Middle frontal gyrus (tissue), 1 donor: ENCODE measurements around the gene EML4.
"Not testable (repeated sequence)": the region's sequence is repeated elsewhere in the genome, so short reads cannot be mapped to it uniquely, and the experiment has no call there.

ENCODE experiments used
- DNase-seq: peaks from one replicate; pipeline ENCODE4 v3.0.0-alpha.2; 2015; ENCODE audit warnings: low spot score; ENCODE audit errors: extremely low spot score

EML4 gene

DNA sequence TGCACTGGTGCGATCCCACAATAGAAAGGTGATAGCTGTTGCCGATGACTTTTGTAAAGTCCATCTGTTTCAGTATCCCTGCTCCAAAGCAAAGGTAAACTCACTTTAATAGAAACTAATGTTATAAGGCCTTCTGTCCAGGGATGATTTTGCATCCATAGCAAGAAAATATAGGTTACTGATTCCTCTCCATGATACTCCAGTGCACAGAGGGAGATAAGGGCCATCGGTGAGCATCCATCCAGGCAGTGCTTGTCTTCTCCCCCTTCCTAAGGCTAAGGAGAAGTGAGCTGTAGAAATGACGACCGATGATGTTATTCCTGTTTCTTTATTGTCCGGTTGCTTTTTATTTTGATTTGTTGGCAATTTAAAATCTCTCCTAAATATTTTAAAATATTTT lies 159.8 kb downstream of the EML4 start:
- DNase-seq: no peak

GRCh38 chr2:42329736-42330135 lies 160.6 kb downstream of the EML4 start:
- no peak for DNase-seq

DNA sequence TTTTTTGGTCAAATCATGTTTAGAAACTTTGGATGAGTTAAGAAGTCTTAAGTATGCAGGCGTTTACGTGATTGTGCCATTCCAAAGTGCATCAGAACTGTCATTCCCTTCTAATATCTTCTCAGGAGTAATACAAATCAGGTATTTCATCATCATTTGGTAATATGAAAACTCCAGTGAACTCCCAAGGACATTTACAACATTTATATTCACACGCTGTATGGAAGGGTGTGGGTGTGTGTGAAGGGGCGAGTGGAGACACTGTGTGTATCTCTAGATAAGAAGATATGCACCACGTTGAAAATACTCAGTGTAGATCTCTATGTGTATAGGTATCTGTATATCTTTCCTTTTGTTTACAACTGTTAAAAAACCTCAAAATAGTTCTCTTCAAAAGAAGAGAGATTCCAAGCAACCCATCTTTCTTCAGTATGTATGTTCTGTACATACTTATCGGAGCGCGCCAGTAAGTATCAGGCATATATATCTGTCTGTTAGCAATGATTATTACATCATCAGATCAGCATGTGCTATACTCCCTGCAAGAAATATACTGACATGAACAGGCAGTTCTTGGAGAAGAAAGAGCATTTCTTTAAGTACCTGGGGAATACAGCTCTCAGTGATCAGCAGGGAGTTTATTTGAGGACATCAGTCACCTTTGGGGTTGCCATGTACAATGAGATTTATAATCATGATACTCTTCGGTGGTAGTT lies 162.6 kb downstream of the EML4 start:
- DNase-seq: no peak

DNA sequence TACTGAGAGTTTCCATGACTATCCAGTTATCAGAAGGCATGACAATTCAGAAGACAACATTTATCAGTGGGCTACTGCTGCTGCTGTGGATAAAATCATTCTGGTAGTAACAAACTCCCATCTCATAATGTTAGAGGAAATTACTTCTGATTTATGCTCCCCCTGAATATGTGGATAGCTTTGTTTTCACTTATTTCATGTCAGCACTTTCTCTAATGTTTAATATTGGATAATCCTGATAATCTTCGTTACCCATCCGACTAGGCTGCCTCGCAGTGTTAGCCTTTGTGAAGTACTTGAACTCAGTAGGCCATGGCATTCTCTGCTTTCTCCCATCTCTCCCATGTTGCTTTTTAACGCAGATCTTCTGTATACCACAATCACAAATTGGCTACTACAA lies 163.4 kb downstream of the EML4 start:
- DNase-seq: no peak

DNA sequence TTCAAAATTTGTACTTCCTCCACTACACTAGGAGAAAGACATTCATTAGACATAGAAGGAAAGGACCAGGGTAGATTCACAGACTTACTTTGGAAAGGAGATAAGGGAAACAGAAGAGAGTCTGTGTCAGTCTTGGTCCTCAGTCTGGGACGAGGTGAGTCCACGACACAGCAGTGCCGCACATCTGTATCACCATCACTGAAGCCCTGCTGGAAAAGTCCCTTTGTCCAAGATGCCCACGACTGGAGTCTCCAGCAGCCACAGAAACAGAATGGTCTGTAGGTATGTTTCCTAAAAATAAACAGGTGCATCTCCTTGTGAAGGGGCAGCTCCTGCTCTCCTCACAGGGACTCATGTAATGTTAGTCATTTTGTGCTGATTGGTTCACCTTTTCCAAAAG lies 164.4 kb downstream of the EML4 start:
- no peak for DNase-seq

DNA sequence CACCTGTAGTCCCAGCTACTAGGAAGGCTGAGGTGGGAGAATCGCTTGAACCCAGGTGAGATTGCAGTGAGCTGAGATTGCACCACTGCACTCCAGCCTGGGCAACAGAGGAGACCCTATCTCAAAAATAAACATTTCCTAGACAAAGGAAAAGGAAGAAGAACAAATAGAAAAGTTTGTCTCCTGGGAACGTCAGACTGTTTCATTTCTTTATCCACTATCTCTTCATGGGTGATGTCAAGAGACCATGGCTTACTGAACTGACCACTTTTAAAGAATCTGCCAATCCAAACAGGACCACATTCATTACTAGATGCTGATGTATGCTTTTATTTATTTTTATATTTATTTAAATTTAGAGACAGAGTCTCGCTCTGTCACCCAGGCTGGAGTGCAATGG lies 165.1 kb downstream of the EML4 start:
- no peak for DNase-seq

GRCh38 chr2:42334865-42335264 lies 165.7 kb downstream of the EML4 start:
- DNase-seq: not testable (repeated sequence)

GRCh38 chr2:42335514-42336104 lies 166.5 kb downstream of the EML4 start:
- DNase-seq: no peak

- DNase-seq: no peak
Observed at GRCh38 chr2:42336361-42336965, 167.3 kb downstream of the EML4 start.

DNA sequence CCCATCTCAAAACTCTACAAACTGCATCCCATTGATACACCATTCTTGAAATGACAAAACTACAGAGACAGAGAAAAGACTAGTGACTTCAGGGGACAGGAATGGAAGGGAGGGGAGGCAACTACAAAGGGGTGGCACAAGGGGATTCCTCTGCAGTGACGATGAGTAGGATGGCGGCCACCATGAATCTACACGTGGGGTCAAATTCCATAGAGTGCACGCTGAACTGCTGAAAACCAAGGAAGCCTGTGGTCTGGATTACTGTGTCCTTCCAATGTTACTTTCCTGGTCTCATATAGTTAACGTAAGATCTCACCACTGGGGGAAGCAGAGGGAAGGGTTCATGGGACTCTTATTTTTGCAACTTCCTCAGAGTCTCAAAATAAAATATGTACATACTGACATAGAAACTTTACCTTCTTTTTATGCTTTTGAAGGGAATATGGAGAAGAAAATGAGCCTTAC lies 168.2 kb downstream of the EML4 start:
- no peak for DNase-seq

DNA sequence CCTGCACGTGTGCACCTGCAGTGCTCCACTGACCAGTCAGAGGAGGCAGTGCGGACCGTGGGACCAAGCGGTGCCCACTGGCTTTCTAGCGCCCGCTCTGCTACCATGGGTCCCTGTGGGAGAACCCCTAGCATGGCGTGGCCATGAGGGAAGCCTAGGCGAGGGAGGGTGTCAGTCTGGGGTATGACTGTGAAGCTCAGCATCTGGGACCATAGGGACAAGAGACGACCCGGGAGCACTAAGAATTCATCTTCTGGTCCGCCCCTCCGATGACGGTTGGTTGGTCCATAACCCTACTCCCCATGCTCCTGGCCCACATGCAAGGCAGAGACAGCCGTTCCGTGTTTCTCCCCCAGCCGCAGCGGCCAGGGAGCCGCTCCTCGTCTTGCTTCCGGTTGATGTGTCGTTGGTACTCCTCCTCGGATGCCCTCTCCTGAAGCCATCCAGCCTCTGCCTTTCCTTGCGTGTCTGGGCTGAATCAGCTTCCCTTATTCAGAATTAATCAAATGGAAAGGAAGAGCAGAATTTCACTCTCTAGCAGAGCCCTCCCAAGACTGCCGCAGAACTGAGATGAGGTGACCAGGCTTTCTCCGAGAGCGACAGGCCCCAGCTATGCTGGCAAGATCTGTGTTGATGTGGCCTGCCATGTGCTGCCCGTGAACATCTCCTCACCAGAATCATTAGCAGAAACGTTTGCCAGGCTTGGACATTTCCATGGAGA lies 168.9 kb downstream of the EML4 start:
- DNase-seq: no peak

DNA sequence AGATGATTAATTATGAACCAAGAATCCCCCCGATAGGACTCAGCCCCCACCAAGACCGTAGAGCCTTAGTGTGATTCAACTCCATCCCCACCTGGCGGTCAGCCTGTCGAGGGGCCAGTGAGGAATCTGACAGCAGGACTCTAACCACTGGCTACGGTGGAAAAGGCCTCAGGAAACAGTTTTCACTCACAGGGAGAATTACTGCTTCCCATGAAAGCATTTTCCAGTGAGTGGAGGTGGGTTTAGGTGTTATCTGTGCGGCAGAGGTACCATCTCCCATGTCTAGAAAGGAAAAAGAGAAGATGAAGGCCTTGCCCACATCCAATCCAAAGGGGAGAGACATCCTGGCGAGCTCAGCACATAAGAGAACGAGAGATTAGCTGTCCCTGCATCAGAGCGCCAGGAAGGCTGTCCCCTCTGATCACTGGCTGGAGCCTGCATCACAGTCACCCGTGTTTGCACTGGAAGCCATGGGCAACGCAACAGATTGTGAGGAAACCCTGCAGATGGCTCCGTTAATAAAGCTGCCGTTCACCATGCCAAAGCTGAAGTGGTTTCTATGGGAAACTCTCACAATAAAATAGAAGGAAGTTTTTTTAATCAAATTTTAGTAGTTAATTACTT lies 169.5 kb downstream of the EML4 start:
- no peak for DNase-seq

DNA sequence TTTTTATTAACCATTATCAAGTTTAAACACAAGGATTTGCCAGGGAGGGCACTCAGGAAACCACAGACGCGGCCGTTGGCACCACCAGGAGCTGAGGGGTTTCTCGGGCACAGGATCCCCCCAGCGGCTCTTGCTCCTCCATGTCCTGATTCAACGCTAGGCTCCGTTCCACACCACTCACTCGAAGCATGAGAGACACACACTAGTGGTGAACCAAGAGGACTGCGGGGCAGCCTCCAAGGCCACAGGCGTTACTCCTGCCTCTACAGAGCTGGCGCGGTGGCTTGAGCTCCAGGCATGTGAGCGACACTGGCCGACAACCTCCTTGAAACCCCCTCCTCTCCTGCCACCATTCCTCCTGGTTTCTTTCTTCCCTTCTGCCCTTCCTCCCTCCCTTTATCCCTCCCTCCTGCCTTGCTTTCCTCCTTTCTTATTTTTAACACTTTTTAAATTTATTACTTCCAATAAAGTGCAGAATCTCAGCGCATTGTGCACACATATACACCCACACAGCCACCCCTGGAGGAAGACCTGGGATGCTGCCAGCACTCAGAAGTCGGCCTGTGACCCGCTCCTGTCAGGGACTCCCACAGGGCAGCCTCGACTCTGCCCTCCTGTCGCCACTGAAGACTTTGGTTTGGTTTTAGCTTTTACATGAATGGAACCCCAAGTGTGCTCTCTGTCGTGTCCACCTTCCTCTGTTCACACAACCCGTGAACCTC lies 170.2 kb downstream of the EML4 start:
- no peak for DNase-seq

DNA sequence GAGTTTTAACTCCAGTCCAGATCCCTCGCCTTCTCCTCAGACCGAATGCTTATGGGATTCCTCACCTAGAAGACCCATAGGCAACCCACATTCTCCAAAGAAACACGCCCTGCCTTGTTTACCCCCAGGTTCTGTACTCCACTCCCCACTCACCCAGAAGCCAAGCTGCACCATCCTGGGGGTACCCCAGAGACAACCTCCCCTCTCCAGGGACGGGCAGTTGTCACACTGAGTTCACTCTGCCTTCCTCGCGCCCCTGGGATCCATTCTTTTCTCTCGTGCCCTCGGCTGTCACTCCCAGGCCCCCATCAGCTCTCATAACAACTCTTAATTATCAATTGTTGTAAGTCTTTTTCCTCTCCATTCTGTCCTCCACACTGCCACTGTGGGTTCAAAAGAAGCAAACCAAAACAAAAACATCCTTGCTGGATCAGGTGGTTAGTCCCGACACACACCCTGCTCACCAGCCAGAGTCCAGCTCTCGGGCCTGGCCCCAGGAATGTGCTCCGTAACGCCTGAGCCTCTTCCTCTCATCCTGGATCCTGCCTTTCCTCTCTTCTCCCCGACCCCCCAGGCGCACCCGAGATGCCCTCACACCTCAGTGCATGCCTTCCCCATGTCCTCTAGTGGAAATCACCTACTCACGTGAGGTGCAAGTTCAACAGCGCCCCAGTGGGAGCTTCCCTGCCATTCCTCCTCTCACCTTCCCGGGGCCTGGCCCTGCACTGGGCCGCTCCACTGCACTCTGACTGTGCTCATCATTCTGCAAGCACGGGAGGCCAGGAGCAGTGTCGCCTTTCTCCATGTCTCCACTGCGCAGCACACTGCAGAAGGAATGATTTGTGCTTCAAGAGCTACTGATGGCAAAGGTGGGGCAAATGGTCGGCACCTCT lies 171.1 kb downstream of the EML4 start:
- no peak for DNase-seq

GRCh38 chr2:42340938-42341636 lies 171.9 kb downstream of the EML4 start:
- no peak for DNase-seq

- no peak for DNase-seq
Observed at GRCh38 chr2:42342061-42342794, 173.1 kb downstream of the EML4 start.

DNA sequence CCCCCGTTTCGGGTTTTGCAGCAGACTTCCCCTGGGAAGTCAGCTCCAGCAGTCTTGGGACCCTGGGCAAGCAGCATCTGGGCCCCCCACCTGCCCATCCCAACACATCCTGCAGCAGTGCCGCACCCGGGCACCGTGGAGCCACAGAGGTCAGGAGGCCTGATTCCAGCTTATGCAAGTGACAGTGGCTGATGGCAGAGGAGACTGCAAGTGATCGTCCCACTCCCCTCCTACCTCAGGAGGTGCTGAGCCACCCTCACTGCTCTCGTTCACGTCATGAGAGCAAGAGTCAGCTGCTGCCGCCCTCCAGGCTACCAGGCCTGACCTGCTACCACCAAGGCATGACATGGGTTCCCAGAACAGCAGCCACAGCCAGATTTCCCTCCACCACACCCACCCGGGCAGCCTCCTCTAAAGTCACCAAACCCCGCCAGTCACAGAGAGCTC lies 173.7 kb downstream of the EML4 start:
- DNase-seq: no peak

GRCh38 chr2:42345986-42346385 lies 176.8 kb downstream of the EML4 start:
- DNase-seq: no peak

DNA sequence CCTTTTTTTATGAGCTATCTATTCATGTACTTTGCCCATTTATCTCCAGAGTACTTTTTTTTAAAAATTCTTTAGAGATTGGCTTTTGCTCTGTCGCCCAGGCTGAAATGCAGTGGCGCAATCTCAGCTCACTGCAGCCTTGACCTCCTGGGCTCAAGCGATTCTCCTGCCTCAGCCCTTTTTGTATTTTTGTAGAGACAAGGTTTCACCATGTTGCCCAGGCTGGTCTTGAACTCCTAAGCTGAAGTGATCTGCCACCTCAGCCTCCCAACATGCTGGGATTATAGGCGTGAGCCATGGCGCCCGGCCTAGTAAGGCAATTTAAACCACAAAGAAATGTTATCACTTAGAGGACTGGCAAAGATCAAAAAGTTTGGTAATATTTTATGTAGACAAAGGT lies 177.7 kb downstream of the EML4 start:
- not testable (repeated sequence) for DNase-seq
